Ishikawa (cell line): ENCODE measurements around the gene ZNF536.

Source experiments
- CEBPB ChIP-seq: IDR thresholded peaks from 2 replicates; pipeline ENCODE4 v1.6.1; 2012
- CREB1 ChIP-seq: IDR thresholded peaks from 2 replicates; pipeline ENCODE4 v1.6.1; 2012; ENCODE audit warnings: low read depth
- EGR1 ChIP-seq: IDR thresholded peaks from 2 replicates; pipeline ENCODE4 v1.6.1; 2012
- EP300 ChIP-seq: IDR thresholded peaks from 2 replicates; pipeline ENCODE4 v1.6.1; 2012; ENCODE audit warnings: borderline replicate concordance
- FOXM1 ChIP-seq: IDR thresholded peaks from 2 replicates; pipeline ENCODE4 v1.6.1; 2012; ENCODE audit warnings: low read depth, borderline replicate concordance
- NFIC ChIP-seq: IDR thresholded peaks from 2 replicates; pipeline ENCODE4 v1.6.1; 2012
- RAD21 ChIP-seq: IDR thresholded peaks from 2 replicates; pipeline ENCODE4 v1.6.1; 2012; ENCODE audit warnings: low read depth
- TAF1 ChIP-seq: IDR thresholded peaks from 2 replicates; pipeline ENCODE4 v1.6.1; 2012; ENCODE audit warnings: low read depth, mild to moderate bottlenecking
- TCF12 ChIP-seq: IDR thresholded peaks from 2 replicates; pipeline ENCODE4 v1.6.1; 2012; ENCODE audit warnings: low read depth
- TEAD4 ChIP-seq: IDR thresholded peaks from 2 replicates; pipeline ENCODE4 v1.6.1; 2012
- YY1 ChIP-seq: IDR thresholded peaks from 2 replicates; pipeline ENCODE4 v1.6.1; 2012; ENCODE audit warnings: low read depth
- ZBTB7A ChIP-seq: IDR thresholded peaks from 2 replicates; pipeline ENCODE4 v1.6.1; 2012; ENCODE audit warnings: low read depth
- TF ChIP-seq, protein P1 (sequence below): IDR thresholded peaks from 2 replicates; pipeline ENCODE4 v1.6.1; 2012; ENCODE audit warnings: low read depth, mild to moderate bottlenecking
- TF ChIP-seq, protein P2 (sequence below): IDR thresholded peaks from 2 replicates; pipeline ENCODE4 v1.6.1; 2012
- TF ChIP-seq, protein P3 (sequence below): IDR thresholded peaks from 2 replicates; pipeline ENCODE4 v1.6.1; 2012

ZNF536 gene

DNA sequence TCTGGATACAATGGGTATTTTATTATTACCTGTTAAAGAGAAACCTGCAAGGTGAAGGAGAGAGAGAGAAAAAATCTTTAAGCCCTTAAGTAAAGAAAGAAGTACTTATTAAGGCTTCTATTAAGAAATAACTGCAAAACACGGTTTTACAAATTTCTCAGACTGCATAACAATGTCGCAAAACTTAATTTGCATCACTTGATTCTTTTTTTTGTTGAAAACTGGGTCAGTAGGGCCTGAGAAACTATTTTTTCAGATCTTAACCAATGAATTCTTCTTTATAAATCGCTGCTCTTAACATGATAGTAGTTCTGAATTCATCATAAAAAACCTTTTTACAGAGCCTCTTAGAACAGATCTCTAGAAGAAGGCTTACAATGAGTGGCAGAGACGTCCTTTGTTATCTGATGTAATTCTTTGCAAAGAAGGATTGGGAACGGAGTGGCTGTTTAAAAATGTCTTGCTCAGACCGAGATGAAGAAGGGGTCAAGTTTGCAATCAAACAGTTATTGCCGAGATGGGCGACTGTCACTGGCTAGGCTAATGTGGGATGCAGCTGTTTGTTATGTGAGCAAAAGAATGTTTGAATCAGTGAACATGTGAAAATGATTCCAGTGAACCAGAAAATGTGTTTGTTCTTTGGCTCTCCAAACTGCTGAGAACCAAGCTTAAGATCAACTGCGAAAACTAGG, 76.3 kb downstream of the ZNF536 start:
- TF ChIP-seq YY1 = no peak
- no peak for TF ChIP-seq TAF1
- TF ChIP-seq CREB1 = no peak
- TF ChIP-seq, protein P1, sequence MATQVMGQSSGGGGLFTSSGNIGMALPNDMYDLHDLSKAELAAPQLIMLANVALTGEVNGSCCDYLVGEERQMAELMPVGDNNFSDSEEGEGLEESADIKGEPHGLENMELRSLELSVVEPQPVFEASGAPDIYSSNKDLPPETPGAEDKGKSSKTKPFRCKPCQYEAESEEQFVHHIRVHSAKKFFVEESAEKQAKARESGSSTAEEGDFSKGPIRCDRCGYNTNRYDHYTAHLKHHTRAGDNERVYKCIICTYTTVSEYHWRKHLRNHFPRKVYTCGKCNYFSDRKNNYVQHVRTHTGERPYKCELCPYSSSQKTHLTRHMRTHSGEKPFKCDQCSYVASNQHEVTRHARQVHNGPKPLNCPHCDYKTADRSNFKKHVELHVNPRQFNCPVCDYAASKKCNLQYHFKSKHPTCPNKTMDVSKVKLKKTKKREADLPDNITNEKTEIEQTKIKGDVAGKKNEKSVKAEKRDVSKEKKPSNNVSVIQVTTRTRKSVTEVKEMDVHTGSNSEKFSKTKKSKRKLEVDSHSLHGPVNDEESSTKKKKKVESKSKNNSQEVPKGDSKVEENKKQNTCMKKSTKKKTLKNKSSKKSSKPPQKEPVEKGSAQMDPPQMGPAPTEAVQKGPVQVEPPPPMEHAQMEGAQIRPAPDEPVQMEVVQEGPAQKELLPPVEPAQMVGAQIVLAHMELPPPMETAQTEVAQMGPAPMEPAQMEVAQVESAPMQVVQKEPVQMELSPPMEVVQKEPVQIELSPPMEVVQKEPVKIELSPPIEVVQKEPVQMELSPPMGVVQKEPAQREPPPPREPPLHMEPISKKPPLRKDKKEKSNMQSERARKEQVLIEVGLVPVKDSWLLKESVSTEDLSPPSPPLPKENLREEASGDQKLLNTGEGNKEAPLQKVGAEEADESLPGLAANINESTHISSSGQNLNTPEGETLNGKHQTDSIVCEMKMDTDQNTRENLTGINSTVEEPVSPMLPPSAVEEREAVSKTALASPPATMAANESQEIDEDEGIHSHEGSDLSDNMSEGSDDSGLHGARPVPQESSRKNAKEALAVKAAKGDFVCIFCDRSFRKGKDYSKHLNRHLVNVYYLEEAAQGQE = no peak
- TF ChIP-seq NFIC = no peak
- TF ChIP-seq ZBTB7A = no peak
- TF ChIP-seq EP300 = no peak
- TF ChIP-seq FOXM1 = no peak

DNA sequence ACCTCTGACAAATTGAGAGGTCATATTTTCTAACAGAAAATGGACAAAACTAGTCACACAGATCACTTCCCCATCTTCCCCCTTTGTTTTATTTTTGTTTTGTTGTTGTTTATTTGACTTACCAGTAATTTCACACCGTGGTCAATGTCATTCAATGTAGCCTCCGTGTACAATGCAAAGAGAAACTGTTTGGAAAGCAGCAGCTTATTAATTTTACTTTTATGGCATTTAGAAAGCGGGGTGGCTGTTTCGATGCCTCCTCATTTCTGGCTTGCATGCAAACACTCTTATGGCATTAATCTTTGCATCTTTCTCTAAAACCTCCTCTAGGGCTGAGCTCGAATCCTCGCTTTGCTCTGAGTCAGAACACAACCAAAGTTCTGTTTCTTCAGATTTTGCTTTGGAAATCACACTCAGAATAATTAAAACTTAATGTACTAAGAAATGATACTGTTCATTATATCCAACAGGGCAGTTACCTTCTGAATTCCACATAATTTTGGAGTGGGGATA, 77.0 kb downstream of the ZNF536 start:
- TF ChIP-seq, protein P1 = no peak
- no peak for TF ChIP-seq RAD21
- no peak for TF ChIP-seq TAF1
- TF ChIP-seq FOXM1 = no peak
- no peak for TF ChIP-seq CREB1
- no peak for TF ChIP-seq NFIC

DNA sequence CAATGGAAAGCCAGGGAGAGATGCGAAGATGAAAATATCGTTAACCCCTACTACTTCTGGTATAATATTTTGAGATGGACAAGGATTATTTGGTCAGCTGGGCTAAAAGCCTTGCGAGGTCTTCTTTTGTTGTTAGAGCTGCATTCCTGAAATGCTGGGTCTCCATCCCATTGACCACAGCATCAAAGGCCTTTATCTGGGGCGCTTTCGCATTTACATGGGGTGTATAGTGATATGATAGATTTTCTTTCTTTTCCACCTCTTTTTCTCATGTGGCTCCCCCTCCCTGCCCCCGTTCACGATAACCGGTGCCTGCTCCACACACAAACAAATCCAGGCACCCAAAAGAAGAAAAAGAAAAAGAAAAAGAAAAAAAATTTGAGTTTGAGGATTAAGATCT, 77.5 kb downstream of the ZNF536 start:
- no peak for TF ChIP-seq FOXM1
- no peak for TF ChIP-seq ZBTB7A
- no peak for TF ChIP-seq TEAD4

DNA sequence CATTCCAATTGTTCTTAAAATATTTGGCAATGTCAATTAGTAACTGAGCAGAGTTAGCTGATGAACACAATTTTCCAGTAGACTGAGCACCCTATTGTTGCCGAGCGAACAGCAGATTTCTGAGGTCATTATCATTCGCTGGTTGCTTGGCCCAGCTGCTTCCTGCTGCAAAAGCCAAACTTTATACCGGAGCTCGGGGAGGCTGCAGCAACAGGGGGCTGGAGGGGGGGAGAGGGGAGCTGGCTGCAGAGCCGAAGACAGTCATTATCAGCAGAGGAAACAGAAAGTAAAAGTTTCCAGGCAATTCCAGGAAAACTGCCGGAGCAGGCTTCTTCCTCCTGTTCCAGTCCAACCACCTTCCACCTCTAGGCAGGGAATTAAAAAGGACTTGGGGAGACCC, 77.9 kb downstream of the ZNF536 start:
- TF ChIP-seq CEBPB = no peak
- TF ChIP-seq TCF12 = no peak
- TF ChIP-seq YY1 = no peak
- TF ChIP-seq, protein P2, sequence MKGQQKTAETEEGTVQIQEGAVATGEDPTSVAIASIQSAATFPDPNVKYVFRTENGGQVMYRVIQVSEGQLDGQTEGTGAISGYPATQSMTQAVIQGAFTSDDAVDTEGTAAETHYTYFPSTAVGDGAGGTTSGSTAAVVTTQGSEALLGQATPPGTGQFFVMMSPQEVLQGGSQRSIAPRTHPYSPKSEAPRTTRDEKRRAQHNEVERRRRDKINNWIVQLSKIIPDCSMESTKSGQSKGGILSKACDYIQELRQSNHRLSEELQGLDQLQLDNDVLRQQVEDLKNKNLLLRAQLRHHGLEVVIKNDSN = no peak
- TF ChIP-seq TEAD4 = no peak
- no peak for TF ChIP-seq EP300
- no peak for TF ChIP-seq FOXM1
- TF ChIP-seq ZBTB7A = no peak
- TF ChIP-seq CREB1 = no peak
- TF ChIP-seq, protein P1 = no peak
- TF ChIP-seq EGR1 = no peak
- TF ChIP-seq NFIC = no peak
- TF ChIP-seq TAF1 = no peak
- TF ChIP-seq, protein P3, sequence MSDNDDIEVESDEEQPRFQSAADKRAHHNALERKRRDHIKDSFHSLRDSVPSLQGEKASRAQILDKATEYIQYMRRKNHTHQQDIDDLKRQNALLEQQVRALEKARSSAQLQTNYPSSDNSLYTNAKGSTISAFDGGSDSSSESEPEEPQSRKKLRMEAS = no peak
- no peak for TF ChIP-seq RAD21

DNA sequence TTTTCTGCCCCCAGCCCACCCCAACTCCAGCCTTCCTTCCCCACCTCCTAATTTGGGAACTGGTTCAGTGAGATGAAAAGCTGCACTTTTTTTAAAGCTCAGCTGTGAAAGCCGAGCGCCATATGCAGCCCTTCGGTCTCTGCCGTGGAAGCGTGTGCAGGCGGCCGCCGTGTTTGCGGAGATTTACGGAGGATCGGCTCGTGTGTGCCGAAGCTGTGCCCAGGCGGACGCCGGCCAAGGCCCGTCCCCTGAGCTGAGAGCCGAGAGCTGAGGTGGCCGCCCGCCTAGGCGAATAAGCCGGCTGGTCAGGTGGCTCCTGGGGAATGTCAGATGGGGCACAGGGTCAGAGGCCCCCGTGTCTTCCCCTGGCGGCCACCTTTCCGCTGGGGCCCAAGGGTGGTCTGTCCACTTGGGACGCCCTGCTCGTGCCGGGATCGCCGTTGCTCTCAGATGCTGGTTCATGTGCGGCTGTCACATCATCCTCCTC, 78.7 kb downstream of the ZNF536 start:
- no peak for TF ChIP-seq TCF12
- no peak for TF ChIP-seq CREB1
- TF ChIP-seq ZBTB7A = no peak
- TF ChIP-seq FOXM1 = no peak
- no peak for TF ChIP-seq TAF1

DNA sequence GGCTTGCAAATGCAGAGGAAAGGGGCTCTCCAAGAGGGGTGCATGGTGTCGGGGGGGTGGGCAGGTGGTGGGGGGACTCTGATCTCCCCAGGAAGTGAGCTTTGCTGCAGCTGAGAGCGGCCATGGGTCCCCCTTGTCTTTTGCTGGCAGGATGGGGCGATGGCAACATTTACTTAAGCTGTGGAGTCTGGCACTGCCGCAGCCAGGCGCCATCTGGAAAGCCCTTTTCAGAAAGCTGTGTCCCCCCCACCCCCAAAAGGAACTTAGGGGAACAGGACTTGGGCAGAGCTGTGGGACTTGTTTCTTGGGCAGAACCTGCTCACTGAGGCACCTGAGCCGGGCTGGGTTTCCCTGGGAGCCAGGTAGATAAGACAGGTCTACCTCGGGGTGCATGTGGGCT, 80.7 kb downstream of the ZNF536 start:
- TF ChIP-seq TAF1 (no peak), CEBPB (no peak)
